ENCODE results near the gene KCNJ6. TPM values are rescaled to one million over a fixed set of nuclear protein-coding genes. Genes with fewer than 3 reads are reported as not detected.

KCNJ6 gene
- total RNA-seq, 2 experiments from 2014 or later, result not detected

DNA sequence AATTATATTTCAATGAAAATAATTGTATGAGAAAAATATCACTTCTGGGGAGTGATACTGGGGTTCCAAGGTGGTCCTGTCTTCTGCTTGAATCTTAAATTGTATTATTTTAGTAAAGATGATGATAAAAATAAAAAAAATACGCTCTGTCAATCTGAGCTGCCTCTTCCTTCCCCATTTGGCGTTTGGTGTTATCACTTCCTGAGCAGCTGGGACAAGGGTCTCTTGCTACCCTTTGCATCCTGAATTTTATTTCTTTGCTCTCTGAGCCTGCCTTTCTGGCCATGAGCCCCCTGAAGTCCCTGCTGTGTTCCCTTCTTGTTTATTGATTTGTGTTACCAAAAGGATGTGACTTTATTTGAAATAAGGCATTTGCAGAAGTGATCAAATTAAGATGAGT lies 111.0 kb downstream of the KCNJ6 start:
- Histone ChIP-seq H3K4me1 (ENCODE audit: insufficient read depth, low read length, poor library complexity, severe bottlenecking) (no peaks in the 10 kb centered on the region), H3K4me3 (ENCODE audit: low read depth, low read length, poor library complexity, severe bottlenecking) (no peak overlapping the region), H2AFZ (ENCODE audit: low read length) (no peak overlapping the region), H3K27ac (ENCODE audit: low read depth, low read length, poor library complexity, severe bottlenecking) (no peak overlapping the region), H3K4me2 (ENCODE audit: low read length) (no peak overlapping the region), H3K9me2 (ENCODE audit: insufficient read depth, low read length) (no peaks in the 10 kb centered on the region), H3K9me3 (ENCODE audit: low read length) (no peaks in the 10 kb centered on the region), H3K79me2 (ENCODE audit: insufficient read depth, low read depth, low read length) (no peaks in the 10 kb centered on the region), H4K20me1 (ENCODE audit: insufficient read depth, low read length) (no peaks in the 10 kb centered on the region), H3K36me3 (ENCODE audit: insufficient read depth, low read length) (no peaks in the 10 kb centered on the region)
- no TSS peak for BruUV-seq (replicated peaks)
- ChIA-PET POLR2A (no interaction called here), CTCF (ENCODE audit: unreplicated experiment) (no interaction called here)
- TF ChIP-seq EZH2phosphoT487 (IDR thresholded peaks at IDR 0.05; ENCODE audit: borderline replicate concordance, low read depth, low read length), result no peak
- TF ChIP-seq, protein P1, sequence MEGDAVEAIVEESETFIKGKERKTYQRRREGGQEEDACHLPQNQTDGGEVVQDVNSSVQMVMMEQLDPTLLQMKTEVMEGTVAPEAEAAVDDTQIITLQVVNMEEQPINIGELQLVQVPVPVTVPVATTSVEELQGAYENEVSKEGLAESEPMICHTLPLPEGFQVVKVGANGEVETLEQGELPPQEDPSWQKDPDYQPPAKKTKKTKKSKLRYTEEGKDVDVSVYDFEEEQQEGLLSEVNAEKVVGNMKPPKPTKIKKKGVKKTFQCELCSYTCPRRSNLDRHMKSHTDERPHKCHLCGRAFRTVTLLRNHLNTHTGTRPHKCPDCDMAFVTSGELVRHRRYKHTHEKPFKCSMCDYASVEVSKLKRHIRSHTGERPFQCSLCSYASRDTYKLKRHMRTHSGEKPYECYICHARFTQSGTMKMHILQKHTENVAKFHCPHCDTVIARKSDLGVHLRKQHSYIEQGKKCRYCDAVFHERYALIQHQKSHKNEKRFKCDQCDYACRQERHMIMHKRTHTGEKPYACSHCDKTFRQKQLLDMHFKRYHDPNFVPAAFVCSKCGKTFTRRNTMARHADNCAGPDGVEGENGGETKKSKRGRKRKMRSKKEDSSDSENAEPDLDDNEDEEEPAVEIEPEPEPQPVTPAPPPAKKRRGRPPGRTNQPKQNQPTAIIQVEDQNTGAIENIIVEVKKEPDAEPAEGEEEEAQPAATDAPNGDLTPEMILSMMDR (conservative IDR thresholded peaks at IDR 0.05; ENCODE audit: low read length), result no peak
- DNase-seq (ENCODE audit: low spot score), result no peak
- intact Hi-C loops (cut with micrococcal nuclease; ENCODE audit: unreplicated experiment), result no loop called here

DNA sequence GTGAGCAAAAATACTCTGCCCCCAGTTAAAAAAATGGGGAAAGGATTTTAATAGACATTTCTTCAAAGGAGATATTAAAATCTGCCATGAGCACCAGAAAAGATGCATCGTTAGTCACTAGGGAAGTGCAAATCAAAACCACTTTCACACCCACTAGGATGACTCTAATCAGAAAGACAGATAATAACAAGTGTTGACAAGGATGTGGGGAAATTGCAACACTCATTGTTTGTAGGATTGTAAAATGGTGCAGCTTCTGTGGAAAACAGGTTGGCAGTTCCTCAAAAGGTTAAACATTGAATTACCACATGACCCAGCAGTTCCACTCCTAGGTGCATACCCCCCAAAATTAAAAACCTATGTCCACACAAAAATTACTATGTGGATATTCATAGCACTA lies 112.3 kb downstream of the KCNJ6 start:
- intact Hi-C loops (cut with micrococcal nuclease; ENCODE audit: unreplicated experiment), result no loop called here
- H3K79me2 ChIP-seq (ENCODE audit: insufficient read depth, low read depth, low read length), result no peaks in the 10 kb centered on the region
- DNase-seq (ENCODE audit: low spot score), result no peak
- H2AFZ ChIP-seq (ENCODE audit: low read length), result no peak overlapping the region
- H3K9me3 ChIP-seq (ENCODE audit: low read length), result no peaks in the 10 kb centered on the region
- H3K4me3 ChIP-seq (ENCODE audit: low read depth, low read length, poor library complexity, severe bottlenecking), result no peak overlapping the region
- BruUV-seq (replicated peaks), result no TSS peak
- no peak overlapping the region for H3K27ac ChIP-seq (ENCODE audit: low read depth, low read length, poor library complexity, severe bottlenecking)
- H3K4me1 ChIP-seq (ENCODE audit: insufficient read depth, low read length, poor library complexity, severe bottlenecking), result no peaks in the 10 kb centered on the region
- ChIA-PET CTCF (ENCODE audit: unreplicated experiment) (no interaction called here), POLR2A (no interaction called here)
- no peaks in the 10 kb centered on the region for H3K36me3 ChIP-seq (ENCODE audit: insufficient read depth, low read length)
- TF ChIP-seq EZH2phosphoT487 (IDR thresholded peaks at IDR 0.05; ENCODE audit: borderline replicate concordance, low read depth, low read length), result no peak
- TF ChIP-seq, protein P1 (conservative IDR thresholded peaks at IDR 0.05; ENCODE audit: low read length), result no peak
- H3K9me2 ChIP-seq (ENCODE audit: insufficient read depth, low read length), result no peaks in the 10 kb centered on the region
- no peaks in the 10 kb centered on the region for H4K20me1 ChIP-seq (ENCODE audit: insufficient read depth, low read length)
- H3K4me2 ChIP-seq (ENCODE audit: low read length), result no peak overlapping the region

DNA sequence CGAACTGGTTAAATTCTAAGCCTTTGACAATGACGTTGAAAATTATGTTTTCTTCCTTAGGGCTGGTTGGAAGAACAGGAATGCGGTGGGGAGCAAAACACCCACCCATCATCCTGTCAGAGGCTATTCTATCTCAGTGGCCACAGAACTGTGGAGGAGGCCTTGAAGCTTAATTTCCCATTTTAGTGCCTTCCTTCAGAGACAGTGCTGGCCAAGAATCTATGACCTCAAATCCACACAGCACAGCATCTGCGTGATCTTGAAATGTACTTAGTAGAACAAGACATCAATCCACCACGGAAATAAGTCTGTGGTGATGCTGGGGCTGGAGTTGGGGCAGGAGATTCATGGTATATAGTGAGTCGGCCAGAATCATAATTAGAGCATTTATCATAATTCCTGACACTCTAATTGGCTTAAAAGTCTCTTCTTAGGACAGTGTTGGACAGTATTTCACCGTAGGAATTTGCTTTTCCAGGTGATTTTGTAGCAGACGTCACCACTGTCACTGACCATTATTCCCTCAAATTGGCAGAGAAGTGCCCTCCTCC lies 113.1 kb downstream of the KCNJ6 start:
- H3K4me3 ChIP-seq (ENCODE audit: low read depth, low read length, poor library complexity, severe bottlenecking), result no peak overlapping the region
- intact Hi-C loops (cut with micrococcal nuclease; ENCODE audit: unreplicated experiment), result no loop called here
- no peaks in the 10 kb centered on the region for H3K4me1 ChIP-seq (ENCODE audit: insufficient read depth, low read length, poor library complexity, severe bottlenecking)
- no peak overlapping the region for H2AFZ ChIP-seq (ENCODE audit: low read length)
- H3K27ac ChIP-seq (ENCODE audit: low read depth, low read length, poor library complexity, severe bottlenecking), result no peak overlapping the region
- no TSS peak for BruUV-seq (replicated peaks)
- ChIA-PET CTCF (ENCODE audit: unreplicated experiment) (no interaction called here), POLR2A (no interaction called here)
- no peak for DNase-seq (ENCODE audit: low spot score)
- H3K9me3 ChIP-seq (ENCODE audit: low read length), result no peaks in the 10 kb centered on the region
- H3K79me2 ChIP-seq (ENCODE audit: insufficient read depth, low read depth, low read length), result no peaks in the 10 kb centered on the region
- H3K4me2 ChIP-seq (ENCODE audit: low read length), result no peak overlapping the region
- no peak for TF ChIP-seq EZH2phosphoT487 (IDR thresholded peaks at IDR 0.05; ENCODE audit: borderline replicate concordance, low read depth, low read length)
- TF ChIP-seq, protein P1 (conservative IDR thresholded peaks at IDR 0.05; ENCODE audit: low read length), result no peak
- H4K20me1 ChIP-seq (ENCODE audit: insufficient read depth, low read length), result no peaks in the 10 kb centered on the region
- no peaks in the 10 kb centered on the region for H3K36me3 ChIP-seq (ENCODE audit: insufficient read depth, low read length)
- H3K9me2 ChIP-seq (ENCODE audit: insufficient read depth, low read length), result no peaks in the 10 kb centered on the region
